ENCODE data around the gene SCNN1B.
"Not testable (repeated sequence)": the region's sequence is repeated elsewhere in the genome, so short reads cannot be mapped to it uniquely, and the experiment has no call there.

The SCNN1B gene

GRCh38 chr16:23302045-23302956 lies at the start of gene SCNN1B:
TSS of gene SCNN1B (plus strand) at chr16:23302302. CDS start at chr16:23348600, 46,298 bp downstream.
- DNase-seq (ENCODE audit: low read depth in 3 of 3), result no peak

- no peak for DNase-seq (ENCODE audit: low read depth in 3 of 3)
These were observed 49.8 kb upstream of the SCNN1B start for GRCh38 chr16:23252310-23252709.

DNA sequence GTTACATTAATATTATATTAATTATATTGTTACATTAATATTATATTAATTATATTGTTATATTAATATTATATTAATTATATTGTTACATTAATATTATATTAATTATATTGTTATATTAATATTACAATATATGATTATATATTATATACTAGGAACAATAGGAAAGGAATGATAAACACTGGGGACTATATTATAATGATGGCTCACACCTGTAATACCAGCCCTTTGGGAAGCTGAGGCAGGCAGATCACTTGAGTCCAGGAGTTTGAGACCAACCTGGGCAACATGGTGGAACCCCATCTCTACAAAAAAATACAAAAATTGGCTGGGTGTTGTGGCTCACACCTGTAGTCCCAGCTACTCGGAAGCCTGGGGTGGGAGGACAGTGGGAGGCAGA lies 48.5 kb upstream of the SCNN1B start:
- not testable (repeated sequence) for DNase-seq (ENCODE audit: low read depth in 3 of 3)

DNA sequence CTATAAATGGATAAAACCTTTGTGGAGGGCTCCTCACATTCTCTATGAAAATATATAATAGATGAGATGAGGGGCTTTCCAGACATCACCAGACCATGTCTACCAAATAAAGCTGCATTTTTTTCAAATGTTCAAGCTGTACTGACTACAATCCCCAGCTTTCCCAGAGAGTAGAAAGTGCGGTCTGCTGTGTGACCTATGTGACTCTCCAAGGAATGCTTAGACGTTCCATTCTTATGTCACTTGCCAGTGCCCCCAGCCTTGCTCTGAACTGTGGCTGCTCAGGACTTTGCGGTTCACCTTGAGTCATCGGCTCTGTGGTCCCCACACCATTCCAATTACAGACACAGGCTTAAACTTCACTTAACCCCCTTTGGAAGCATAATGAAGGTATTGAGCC lies 47.8 kb upstream of the SCNN1B start:
- no peak for DNase-seq (ENCODE audit: low read depth in 3 of 3)

- no peak for DNase-seq (ENCODE audit: low read depth in 3 of 3)
These were observed 47.1 kb upstream of the SCNN1B start for GRCh38 chr16:23255000-23255399.

GRCh38 chr16:23256440-23256839 lies 45.7 kb upstream of the SCNN1B start:
- no peak for DNase-seq (ENCODE audit: low read depth in 3 of 3)

DNA sequence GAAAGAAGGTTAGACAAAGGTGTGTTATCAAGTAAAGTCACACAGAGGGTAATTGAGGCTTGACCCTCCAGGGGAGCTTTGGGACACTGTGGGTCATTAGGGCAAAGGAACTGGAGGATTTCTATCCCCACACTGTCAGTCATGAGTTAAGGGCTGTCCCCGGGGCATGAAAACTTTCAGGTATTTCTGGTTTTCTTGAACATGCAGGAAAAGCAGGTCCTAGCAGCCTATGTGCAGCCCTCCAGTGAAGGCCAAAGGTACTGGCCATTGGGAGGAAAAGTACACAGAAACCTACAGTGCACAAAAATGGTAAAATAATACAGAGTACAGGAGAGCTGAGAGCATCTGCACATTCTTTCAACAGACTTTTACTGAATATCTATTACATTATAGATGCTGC lies 44.4 kb upstream of the SCNN1B start:
- no peak for DNase-seq (ENCODE audit: low read depth in 3 of 3)

DNA sequence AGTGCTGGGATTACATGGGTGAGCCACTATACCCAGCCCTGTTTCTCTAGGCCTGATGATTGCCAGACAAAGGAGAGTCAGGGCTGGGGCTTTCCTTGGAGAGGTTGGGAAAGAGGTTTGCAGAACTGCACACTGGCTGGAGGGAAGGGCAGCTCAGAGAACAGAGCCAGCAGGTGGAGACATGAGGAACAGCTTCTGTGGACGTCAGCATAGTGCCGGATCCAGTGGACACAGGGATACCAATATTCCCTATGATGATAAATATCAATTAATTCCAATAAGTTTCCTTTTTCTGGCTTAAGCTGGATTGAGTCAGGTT lies 43.2 kb upstream of the SCNN1B start:
- no peak for DNase-seq (ENCODE audit: low read depth in 3 of 3)

DNA sequence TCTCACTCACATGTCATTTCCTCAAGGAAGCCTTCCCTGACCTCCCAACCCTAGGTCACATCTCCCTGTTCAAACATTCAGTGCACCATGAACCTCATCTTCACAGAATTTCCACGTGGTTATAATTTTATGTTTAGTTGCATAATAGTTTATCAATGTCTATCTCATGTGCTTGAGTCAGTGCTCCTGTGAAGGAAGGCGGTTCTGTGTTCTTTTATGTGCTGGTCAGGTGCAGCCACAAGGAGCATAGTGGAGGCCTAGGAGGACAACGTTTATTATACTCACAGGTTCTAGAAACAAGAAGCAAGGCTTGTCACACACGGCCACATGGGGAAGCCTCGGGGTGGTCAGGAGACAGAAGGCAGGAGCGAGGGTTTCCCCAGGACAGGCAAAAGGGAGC lies 34.5 kb upstream of the SCNN1B start:
- no peak for DNase-seq (ENCODE audit: low read depth in 3 of 3)

- no peak for DNase-seq (ENCODE audit: low read depth in 3 of 3)
These were observed 33.5 kb upstream of the SCNN1B start for GRCh38 chr16:23268561-23268960.

DNA sequence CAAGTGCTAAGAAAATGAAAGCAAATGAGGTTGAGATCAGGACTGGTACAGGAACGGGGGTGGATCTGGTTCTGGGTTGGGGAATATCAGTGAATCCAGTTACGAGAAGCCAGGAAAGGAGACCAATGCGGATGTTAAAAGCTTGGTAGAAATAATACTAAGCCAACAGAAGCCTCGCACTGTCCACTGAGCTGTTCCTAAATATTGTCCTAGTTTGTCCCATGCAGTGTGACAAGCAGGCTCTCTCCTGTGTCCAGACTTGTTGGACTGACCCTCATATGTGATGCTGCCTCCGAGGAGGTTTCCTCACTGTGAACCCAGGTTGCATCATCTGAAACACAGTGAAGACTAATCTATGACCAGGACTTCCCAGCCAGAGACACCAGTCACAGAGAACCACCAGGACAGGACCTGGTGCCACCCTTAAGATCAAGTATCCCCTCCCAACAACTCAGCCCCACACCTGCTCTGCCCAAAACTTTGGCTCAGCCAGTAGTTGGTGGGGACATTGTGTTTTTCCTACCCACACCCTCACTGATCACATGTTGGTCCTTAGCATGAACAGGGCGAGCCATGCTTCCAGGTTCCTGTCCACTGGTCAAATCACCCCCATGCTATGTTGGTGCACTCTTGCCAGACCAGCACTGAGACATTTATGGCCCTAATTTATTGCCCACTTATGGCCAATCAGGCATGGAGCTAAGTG lies 32.7 kb upstream of the SCNN1B start:
- no peak for DNase-seq (ENCODE audit: low read depth in 3 of 3)

GRCh38 chr16:23270654-23271053 lies 31.4 kb upstream of the SCNN1B start:
- DNase-seq (ENCODE audit: low read depth in 3 of 3), result no peak

DNA sequence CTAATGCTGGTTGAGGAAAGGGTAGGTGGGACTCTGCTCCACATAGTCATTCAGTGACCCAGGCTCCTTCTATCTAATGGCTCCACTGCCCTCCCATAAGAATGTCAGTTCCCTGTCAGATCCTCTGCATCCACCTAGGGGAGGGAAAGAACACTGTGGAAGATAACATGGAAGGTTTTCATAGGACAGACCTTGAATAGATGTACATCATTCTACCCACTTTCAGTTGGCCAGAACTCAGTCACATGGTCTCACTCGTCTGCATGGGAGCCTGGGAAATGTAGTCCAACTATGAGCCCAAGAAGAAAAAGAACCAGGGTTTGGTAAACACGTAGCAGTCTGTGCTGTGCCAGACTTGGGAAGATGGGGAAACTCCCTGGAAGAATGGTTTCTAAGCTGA lies 27.1 kb upstream of the SCNN1B start:
- no peak for DNase-seq (ENCODE audit: low read depth in 3 of 3)

DNA sequence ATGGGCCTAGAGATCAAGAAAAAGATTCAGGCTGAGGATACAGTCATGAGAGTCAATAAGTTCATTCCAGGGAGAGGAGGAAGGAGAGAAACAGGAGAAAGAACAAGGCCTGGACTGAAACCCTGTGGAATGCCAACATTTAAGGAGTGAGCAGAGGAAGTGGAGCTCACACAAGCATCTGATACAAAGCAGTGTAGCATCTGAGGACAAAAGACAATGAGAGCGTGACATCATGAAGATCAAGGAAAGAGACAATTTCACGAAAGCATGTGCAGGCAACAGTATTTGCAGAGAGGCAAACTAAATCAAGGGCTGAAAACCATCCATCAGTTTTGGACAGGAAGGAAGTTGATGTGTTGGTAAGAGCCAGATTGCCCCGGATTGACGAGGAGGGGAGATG lies 25.3 kb upstream of the SCNN1B start:
- DNase-seq (ENCODE audit: low read depth in 3 of 3), result no peak

DNA sequence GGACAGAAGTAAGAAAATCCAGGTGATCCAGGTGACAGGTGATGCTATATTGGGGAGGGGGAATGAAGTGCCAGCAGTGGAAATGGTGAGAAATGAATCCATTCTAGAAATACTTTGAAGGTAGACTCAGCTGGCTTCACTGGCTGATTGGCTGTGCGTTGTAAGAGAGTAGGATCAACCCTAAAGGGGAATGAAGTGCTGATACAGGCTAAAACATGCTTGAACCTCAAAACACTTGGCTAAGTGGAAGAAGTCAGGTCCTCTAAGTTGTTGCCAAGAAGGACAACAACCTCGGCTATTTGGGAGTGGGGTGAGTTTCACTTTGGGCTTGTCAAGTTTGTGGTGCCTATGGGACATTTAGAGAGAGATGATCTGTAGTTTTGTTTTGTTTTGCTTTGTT lies 24.1 kb upstream of the SCNN1B start:
- DNase-seq (ENCODE audit: low read depth in 3 of 3), result no peak

- DNase-seq (ENCODE audit: low read depth in 3 of 3), result no peak
These were observed 22.4 kb upstream of the SCNN1B start for GRCh38 chr16:23279721-23280153.

- no peak for DNase-seq (ENCODE audit: low read depth in 3 of 3)
These were observed 21.6 kb upstream of the SCNN1B start for GRCh38 chr16:23280483-23280967.

DNA sequence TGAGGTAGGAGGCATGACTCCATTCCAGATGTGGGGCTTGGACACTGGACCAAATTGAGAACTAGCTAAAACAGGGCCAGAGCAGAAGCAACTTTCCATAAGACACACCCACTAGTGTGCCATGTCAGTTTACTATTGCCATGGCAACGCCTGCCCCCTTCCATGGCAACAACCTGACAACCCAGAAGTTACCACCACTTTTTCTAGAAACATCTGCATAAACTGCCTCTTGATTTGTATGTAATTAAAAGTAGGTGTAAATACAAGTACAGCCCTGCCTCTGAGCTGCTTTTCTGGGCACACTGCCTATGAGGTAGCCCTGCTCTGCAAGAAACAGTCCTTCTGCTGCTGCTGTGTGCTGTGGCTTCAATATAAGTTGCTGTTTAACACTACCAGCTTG lies 19.5 kb upstream of the SCNN1B start:
- DNase-seq (ENCODE audit: low read depth in 3 of 3), result no peak

DNA sequence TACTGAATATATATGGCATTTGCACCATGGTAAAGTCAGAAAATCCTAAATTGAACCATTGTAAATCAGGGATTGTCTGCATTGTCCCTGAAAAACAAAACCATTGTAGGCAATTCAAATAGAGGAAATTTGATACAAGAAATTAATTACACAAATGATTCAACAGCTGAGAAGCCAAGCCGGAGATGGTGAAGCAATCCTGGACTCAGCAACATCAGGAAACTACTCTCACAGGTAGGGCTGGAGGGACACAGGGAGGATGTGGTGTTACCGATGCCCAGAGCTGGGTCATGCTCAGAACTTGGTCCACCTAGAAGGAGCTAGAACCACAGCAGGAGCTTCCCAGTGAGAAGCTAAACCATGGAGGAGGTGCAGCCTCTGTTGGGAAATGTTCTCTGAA lies 18.5 kb upstream of the SCNN1B start:
- DNase-seq (ENCODE audit: low read depth in 3 of 3), result no peak

- DNase-seq (ENCODE audit: low read depth in 3 of 3), result no peak
These were observed 17.5 kb upstream of the SCNN1B start for GRCh38 chr16:23284584-23284983.

DNA sequence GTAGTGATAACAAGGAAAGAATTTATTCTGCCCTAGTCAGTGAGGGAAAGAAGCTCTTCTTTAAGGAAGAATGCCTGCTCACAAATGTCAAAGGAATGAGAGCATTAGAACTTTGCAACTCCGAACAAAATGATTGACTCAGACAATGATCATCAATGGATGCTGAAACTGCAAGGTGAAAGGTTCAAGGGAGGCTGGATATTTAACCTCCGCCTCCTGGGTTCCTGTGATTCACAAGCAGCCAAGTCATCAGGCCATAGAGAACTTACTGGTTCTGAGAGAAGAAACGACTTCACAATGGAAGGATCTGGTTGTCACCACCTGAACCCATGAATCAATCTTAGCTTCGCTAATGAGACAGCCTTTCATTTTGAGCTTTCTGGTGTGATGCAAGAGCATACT lies 16.0 kb upstream of the SCNN1B start:
- no peak for DNase-seq (ENCODE audit: low read depth in 3 of 3)

DNA sequence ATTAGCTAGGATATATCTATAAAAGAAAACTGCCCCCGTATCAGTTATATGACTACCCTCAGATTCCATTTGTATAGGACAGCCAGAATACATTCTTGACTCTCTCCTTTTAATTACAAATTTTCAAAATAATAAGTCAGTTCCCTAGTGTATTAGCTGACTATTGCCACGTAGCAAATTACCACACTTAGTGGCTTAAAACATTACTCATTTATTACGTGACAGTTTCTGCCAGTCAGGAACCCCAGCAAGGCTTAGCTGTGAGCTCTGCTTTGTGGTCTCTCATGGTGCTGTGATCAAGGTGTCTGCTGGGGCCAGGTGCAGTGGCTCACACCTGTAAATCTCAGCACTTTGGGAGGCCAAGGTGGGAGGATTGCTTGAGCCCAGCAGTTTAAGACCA lies 13.9 kb upstream of the SCNN1B start:
- DNase-seq (ENCODE audit: low read depth in 3 of 3), result no peak
